8988T (cell line): ENCODE data around the gene CIAPIN1.

Experiments used
- DNase-seq: peaks from one replicate; pipeline ENCODE4 v3.0.0; 2011

The CIAPIN1 gene

DNA sequence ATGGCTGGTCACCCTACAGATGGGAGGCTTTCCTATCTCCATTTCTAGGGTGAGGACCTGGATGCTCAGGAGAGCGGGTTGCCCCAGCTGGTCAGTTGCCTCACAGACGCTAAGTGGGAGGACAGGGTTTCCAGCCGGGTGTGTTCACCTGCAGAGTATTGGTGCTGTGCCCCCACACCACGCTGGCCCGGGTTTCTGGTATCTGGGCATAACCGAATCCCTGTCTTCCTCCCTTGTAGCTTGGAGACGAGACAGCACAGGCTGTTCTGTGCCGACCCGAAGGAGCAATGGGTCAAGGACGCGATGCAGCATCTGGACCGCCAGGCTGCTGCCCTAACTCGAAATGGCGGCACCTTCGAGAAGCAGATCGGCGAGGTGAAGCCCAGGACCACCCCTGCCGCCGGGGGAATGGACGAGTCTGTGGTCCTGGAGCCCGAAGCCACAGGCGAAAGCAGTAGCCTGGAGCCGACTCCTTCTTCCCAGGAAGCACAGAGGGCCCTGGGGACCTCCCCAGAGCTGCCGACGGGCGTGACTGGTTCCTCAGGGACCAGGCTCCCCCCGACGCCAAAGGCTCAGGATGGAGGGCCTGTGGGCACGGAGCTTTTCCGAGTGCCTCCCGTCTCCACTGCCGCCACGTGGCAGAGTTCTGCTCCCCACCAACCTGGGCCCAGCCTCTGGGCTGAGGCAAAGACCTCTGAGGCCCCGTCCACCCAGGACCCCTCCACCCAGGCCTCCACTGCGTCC lies 65.2 kb downstream of the CIAPIN1 start:
- no peak for DNase-seq

DNA sequence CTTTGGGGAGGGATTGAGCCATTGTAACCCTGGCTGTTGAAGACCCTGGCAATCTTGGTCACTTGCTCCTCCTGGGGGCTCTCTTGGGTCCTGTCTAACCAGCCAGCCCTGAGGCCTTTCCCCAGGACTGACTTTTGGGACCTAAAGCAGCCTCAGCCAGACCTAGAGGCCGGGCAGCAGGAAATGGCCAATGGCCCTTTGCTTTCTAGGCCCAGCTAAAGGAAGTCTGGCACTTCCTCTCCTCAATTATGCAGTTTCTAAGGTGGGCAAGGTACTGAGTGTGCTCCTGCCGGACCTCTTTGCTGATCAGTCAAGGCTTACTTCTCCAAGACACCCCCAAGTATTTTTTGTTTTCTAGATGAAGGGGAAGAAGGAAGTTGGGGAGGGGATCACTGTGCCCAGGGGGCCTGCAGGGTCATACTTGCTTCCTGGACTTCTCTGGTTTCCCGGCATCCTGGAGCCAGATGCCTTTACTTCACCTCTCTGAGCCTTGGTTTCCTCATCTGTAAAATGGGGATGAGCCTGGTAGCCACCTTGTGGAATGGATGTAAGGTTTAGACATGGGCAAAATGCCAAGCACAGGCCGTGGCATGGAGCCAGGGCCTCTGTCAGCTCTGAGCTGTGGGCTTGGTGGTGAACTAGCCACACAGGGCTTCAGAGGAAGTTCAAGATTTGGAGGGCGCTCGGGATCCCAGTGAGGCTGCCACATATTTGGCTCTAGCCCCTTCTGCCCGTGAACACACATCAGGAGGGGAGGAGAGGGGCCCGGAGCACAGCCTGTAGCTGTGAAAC lies 66.3 kb downstream of the CIAPIN1 start:
- no peak for DNase-seq

DNA sequence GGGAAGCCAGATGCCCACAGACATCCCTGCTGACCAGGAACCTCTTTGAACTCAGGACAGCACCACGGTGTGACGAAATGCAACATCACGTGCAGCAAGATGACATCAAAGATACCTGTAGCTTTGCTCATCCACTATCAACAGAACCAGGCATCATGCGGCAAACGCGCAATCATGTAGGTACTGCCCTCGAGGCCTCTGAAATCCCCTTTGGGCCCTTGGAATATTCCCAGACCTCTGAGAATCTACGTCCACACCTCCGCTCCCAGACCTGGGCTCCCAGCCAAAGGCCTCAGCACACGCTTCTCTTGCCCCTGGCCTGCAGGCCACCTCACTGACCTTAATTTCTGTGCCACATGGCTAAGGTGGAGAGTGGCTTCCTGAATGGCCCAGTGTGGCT lies 67.6 kb downstream of the CIAPIN1 start:
- DNase-seq: no peak
